GM18867 (cell line): Measurements from ENCODE around the gene TBC1D9.

Source experiments
- ATAC-seq: cut with Tn5 transposase; IDR thresholded peaks from one replicate; pipeline ENCODE4 v1.9.1; 2021; ENCODE audit warnings: mild to moderate bottlenecking, moderate library complexity; ENCODE audit not compliant: unreplicated experiment

Gene TBC1D9

GRCh38 chr4:140726776-140727500, 29.2 kb downstream of the TBC1D9 start:
- ATAC-seq, result no peak

- no peak for ATAC-seq
Measured at GRCh38 chr4:140725556-140725955, 30.6 kb downstream of the TBC1D9 start.

- no peak for ATAC-seq
Measured at GRCh38 chr4:140724760-140725159, 31.4 kb downstream of the TBC1D9 start.

GRCh38 chr4:140720387-140721304, 35.5 kb downstream of the TBC1D9 start:
- ATAC-seq, result peak; percentile 72

GRCh38 chr4:140719686-140720085, 36.5 kb downstream of the TBC1D9 start:
- peak; percentile 42 for ATAC-seq

GRCh38 chr4:140719022-140719421, 37.2 kb downstream of the TBC1D9 start:
- ATAC-seq, result no peak

- ATAC-seq, result no peak
Measured at GRCh38 chr4:140718241-140718952, 37.8 kb downstream of the TBC1D9 start.

GRCh38 chr4:140717313-140717712, 38.9 kb downstream of the TBC1D9 start:
- no peak for ATAC-seq

- no peak for ATAC-seq
Measured at GRCh38 chr4:140715119-140715518, 41.1 kb downstream of the TBC1D9 start.

GRCh38 chr4:140711910-140712309, 44.3 kb downstream of the TBC1D9 start:
- ATAC-seq, result no peak

- ATAC-seq, result no peak
Measured at GRCh38 chr4:140710908-140711622, 45.1 kb downstream of the TBC1D9 start.

- ATAC-seq, result no peak
Measured at GRCh38 chr4:140707325-140707724, 48.9 kb downstream of the TBC1D9 start.

- ATAC-seq, result no peak
Measured at GRCh38 chr4:140706665-140707064, 49.5 kb downstream of the TBC1D9 start.

GRCh38 chr4:140706276-140706625, 49.9 kb downstream of the TBC1D9 start:
- no peak for ATAC-seq

GRCh38 chr4:140705625-140706275, 50.4 kb downstream of the TBC1D9 start:
- ATAC-seq, result no peak

GRCh38 chr4:140704964-140705363, 51.2 kb downstream of the TBC1D9 start:
- no peak for ATAC-seq

- no peak for ATAC-seq
Measured at GRCh38 chr4:140704392-140704960, 51.7 kb downstream of the TBC1D9 start.

GRCh38 chr4:140703463-140703862, 52.7 kb downstream of the TBC1D9 start:
- no peak for ATAC-seq

- ATAC-seq, result no peak
Measured at GRCh38 chr4:140702096-140702757, 54.0 kb downstream of the TBC1D9 start.
